ENCODE measurements around the gene VGLL3. TPM values are rescaled to one million over a fixed set of nuclear protein-coding genes. Genes with fewer than 3 reads are reported as not detected.
A peak's percentile ranks its signal among the peaks of the same experiment; 100 is the strongest.

The VGLL3 gene
- total RNA-seq, 3 donors from 2014 or later, result 17.9 to 60.0 (median 48.5) TPM

DNA sequence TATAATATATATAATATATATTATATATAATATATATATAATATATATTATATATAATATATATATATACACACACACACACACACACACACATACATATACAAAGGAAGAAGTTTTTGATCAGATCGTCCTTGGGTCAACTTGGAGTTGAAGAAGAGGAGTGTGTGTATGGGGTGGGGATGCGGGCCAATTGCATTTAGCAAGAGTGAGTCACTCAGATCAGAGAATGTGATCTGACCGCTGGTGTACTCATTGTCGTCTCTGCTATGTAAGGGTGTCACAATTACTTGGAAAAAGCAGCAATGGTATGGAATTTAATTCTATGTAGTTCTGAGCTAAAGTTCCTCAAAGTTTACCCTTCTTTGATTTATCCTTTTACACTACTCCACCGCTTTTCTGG lies 4.6 kb upstream of the VGLL3 start:
- no peaks in the 10 kb centered on the region for H3K4me1 ChIP-seq
- H3K4me3 ChIP-seq, result no peak overlapping the region
- no peak for DNase-seq (ENCODE audit: low spot score in 2 of 2)
- TF ChIP-seq POLR2AphosphoS5 (IDR thresholded peaks at IDR 0.05) (no peak), POLR2A (IDR thresholded peaks at IDR 0.05) (no peak)
- TF ChIP-seq, protein P1, sequence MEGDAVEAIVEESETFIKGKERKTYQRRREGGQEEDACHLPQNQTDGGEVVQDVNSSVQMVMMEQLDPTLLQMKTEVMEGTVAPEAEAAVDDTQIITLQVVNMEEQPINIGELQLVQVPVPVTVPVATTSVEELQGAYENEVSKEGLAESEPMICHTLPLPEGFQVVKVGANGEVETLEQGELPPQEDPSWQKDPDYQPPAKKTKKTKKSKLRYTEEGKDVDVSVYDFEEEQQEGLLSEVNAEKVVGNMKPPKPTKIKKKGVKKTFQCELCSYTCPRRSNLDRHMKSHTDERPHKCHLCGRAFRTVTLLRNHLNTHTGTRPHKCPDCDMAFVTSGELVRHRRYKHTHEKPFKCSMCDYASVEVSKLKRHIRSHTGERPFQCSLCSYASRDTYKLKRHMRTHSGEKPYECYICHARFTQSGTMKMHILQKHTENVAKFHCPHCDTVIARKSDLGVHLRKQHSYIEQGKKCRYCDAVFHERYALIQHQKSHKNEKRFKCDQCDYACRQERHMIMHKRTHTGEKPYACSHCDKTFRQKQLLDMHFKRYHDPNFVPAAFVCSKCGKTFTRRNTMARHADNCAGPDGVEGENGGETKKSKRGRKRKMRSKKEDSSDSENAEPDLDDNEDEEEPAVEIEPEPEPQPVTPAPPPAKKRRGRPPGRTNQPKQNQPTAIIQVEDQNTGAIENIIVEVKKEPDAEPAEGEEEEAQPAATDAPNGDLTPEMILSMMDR (IDR thresholded peaks at IDR 0.05), result no peak
- intact Hi-C loops (cut with DNase I; ENCODE audit: low total_unique reads), result no loop called here
- no peaks in the 10 kb centered on the region for H3K36me3 ChIP-seq
- no peaks in the 10 kb centered on the region for H3K27me3 ChIP-seq
- no peaks in the 10 kb centered on the region for H3K9me3 ChIP-seq
- H3K27ac ChIP-seq, result no peak overlapping the region

DNA sequence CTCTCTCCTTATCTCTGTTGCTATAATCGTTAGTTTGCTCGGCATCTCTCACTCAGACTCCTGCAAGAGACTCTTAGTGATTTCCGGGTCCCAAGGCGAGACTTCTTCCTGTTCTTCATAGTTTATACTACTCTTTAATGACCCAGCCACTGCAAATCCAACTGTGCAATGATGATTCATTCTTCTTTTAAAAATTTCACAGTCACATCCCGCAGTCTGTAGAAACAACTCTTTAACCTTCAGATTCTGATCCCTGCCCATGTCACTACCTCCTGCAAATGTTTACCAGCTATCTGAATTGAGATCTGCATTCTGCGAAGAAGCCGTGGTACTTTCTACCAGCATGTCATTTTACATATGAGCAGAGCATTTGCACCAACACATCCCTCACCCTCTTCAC lies 2.8 kb upstream of the VGLL3 start:
- no peaks in the 10 kb centered on the region for H3K9me3 ChIP-seq
- no peaks in the 10 kb centered on the region for H3K36me3 ChIP-seq
- TF ChIP-seq, protein P1 (IDR thresholded peaks at IDR 0.05), result no peak
- no peak for TF ChIP-seq POLR2AphosphoS5 (IDR thresholded peaks at IDR 0.05)
- TF ChIP-seq POLR2A (IDR thresholded peaks at IDR 0.05), result no peak
- intact Hi-C loops (cut with DNase I; ENCODE audit: low total_unique reads), result loop anchor here (2.0 kb wide), 1 partner anchor 53 kb away; no protein-coding TSS in a partner anchor
- no peak for DNase-seq (ENCODE audit: low spot score in 2 of 2)
- H3K4me3 ChIP-seq, result no peak overlapping the region
- H3K4me1 ChIP-seq, result no peaks in the 10 kb centered on the region
- H3K27me3 ChIP-seq, result peaks cover 0 to 6% of the 10 kb centered on the region in 2 donors
- no peak overlapping the region for H3K27ac ChIP-seq

GRCh38 chr3:86991840-86992435 lies 989 bp upstream of the VGLL3 start:
- H3K4me1 ChIP-seq, result no peaks in the 10 kb centered on the region
- no peaks in the 10 kb centered on the region for H3K9me3 ChIP-seq
- peak overlapping the region; percentile 67 to 90 (median 78) for H3K4me3 ChIP-seq
- H3K27ac ChIP-seq, result peak overlapping the region; percentile 85 to 92
- no peaks in the 10 kb centered on the region for H3K36me3 ChIP-seq
- no peak for DNase-seq (ENCODE audit: low spot score in 2 of 2)
- TF ChIP-seq POLR2AphosphoS5 (IDR thresholded peaks at IDR 0.05) (no peak), POLR2A (IDR thresholded peaks at IDR 0.05) (no peak)
- TF ChIP-seq, protein P1 (IDR thresholded peaks at IDR 0.05), result no peak
- peaks cover 0 to 6% of the 10 kb centered on the region in 2 donors for H3K27me3 ChIP-seq
- intact Hi-C loops (cut with DNase I; ENCODE audit: low total_unique reads), result loop anchor here (2.0 kb wide), 1 partner anchor 51 kb away; no protein-coding TSS in a partner anchor

GRCh38 chr3:86991482-86991815 lies 500 bp upstream of the VGLL3 start:
- peak overlapping the region; percentile 85 to 92 for H3K27ac ChIP-seq
- peaks cover 0 to 6% of the 10 kb centered on the region in 2 donors for H3K27me3 ChIP-seq
- DNase-seq (ENCODE audit: low spot score in 2 of 2), result no peak
- H3K4me1 ChIP-seq, result no peaks in the 10 kb centered on the region
- TF ChIP-seq, protein P1 (IDR thresholded peaks at IDR 0.05), result no peak
- no peak for TF ChIP-seq POLR2A (IDR thresholded peaks at IDR 0.05)
- H3K36me3 ChIP-seq, result no peaks in the 10 kb centered on the region
- intact Hi-C loops (cut with DNase I; ENCODE audit: low total_unique reads), result no loop called here
- no peaks in the 10 kb centered on the region for H3K9me3 ChIP-seq
- peak overlapping the region; percentile 67 to 90 (median 78) for H3K4me3 ChIP-seq

GRCh38 chr3:86990012-86990733 lies 776 bp downstream of the VGLL3 start:
- DNase-seq (ENCODE audit: low spot score in 2 of 2), result no peak
- TF ChIP-seq, protein P1 (IDR thresholded peaks at IDR 0.05), result no peak
- TF ChIP-seq POLR2A (IDR thresholded peaks at IDR 0.05) (no peak), POLR2AphosphoS5 (IDR thresholded peaks at IDR 0.05) (peak in 1 of 3 donors; percentile 37)
- Histone ChIP-seq H3K27ac (peak overlapping the region; percentile 85 to 92), H3K4me1 (no peaks in the 10 kb centered on the region), H3K9me3 (no peaks in the 10 kb centered on the region), H3K36me3 (no peaks in the 10 kb centered on the region), H3K4me3 (peak overlapping the region; percentile 67 to 90 (median 78)), H3K27me3 (peaks cover 0 to 6% of the 10 kb centered on the region in 2 donors)
- intact Hi-C loops (cut with DNase I; ENCODE audit: low total_unique reads), result no loop called here
